ENCODE results near the gene GRIK5.

DNA sequence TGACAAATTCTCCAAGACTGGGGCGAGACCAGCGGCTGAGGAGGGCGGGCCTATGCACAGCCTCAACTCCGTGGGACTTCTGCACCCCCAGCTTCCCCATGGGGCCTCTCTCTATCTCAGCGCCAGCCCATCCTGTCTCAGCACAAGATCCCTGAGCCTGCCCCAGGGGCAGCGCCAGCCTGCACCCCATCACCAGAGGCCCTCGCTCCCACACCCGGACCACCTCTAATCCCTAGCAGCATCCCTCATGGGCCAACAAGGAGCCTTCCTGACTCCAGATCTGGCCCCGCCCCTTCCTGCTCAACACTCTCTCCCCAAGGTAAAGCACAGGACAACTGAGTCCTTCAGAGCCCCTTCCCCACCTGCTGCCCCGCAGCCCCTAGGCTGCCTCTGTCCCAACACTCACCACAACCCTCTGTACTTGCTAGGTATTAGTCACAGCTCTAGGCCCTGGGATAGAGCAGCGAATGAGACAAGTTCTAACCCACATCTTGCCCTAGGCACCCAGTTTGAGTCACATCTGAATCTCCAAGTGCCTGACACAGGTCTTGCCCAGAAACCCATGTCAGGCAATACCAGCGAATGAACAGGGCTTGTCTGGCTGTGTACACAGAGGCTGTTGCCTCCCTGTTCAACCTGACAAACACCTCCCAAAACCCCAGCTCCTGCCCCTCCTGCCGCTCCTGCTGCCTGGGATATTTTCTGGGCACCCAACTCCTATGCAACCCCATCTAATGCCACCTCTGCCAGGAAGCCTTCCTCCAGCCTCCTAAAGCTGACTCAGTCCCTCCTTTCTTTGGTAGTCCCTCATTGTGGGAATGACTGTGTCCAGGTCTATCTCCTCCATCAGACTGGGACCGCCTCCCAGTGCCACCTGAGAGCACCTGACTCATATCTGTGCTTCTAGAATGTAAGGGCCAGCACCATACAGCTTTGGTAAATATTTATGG, 18.6 kb downstream of the GRIK5 start:
- TF ChIP-seq, protein P1, sequence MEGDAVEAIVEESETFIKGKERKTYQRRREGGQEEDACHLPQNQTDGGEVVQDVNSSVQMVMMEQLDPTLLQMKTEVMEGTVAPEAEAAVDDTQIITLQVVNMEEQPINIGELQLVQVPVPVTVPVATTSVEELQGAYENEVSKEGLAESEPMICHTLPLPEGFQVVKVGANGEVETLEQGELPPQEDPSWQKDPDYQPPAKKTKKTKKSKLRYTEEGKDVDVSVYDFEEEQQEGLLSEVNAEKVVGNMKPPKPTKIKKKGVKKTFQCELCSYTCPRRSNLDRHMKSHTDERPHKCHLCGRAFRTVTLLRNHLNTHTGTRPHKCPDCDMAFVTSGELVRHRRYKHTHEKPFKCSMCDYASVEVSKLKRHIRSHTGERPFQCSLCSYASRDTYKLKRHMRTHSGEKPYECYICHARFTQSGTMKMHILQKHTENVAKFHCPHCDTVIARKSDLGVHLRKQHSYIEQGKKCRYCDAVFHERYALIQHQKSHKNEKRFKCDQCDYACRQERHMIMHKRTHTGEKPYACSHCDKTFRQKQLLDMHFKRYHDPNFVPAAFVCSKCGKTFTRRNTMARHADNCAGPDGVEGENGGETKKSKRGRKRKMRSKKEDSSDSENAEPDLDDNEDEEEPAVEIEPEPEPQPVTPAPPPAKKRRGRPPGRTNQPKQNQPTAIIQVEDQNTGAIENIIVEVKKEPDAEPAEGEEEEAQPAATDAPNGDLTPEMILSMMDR (IDR thresholded peaks at IDR 0.05; ENCODE audit: low read depth, low read length, poor library complexity, severe bottlenecking): no peak
- TF ChIP-seq EZH2phosphoT487 (IDR thresholded peaks at IDR 0.05; ENCODE audit: borderline replicate concordance, low read length): no peak

Data from DOHH2 (cell line).